ENCODE measurements around the gene GOLM1. TPM values are rescaled to one million over a fixed set of nuclear protein-coding genes. Genes with fewer than 3 reads are reported as not detected.

The GOLM1 gene
- total RNA-seq, 2 experiments from 2014 or later, result 3.2 to 4.4 TPM

DNA sequence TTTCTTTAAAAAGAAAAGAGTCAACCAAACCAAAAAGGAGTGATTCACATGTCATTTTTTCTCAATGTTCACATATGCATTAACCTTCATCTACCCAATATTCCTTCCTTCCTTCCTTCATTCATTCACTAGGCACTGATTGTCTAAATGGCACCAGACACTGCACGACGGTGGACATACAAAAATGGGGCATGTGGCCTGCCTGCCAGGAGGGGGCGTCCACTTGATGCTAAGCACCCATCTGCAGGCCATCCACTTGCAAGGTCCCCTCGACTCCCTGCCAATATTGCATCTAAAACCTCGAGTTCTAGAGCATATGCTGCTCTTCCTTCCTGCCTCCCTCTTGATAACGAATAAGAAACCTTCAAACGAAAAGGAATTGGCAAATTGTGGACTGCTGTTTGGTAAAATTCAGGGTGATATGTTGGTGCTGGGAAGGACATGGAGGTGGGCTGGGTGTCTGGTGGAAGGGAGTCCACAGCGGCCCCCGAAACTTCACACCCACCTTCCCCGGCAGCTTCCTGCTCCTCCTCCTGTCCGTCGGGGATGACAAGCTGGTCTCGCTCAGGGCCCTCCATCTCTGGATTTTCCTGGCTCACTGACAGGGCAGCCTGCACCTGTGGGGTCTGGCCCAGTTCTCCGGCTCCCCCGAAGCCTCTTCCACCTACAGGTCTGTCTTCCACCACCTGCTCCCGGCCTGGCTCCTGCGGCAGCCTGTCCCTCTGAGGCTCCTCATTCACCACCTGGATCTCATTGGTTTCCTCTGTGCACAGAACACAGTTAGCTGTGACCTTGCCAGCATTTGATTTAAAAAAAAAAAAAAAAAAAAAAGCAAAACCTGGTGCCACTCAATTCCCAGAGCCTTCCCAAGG lies 64.3 kb downstream of the GOLM1 start:
- ChIA-PET POLR2A (no interaction called here), CTCF (interaction anchor here (0.7 to 1.4 kb wide), 2 partner anchors 9 to 1491 kb away, joined by 3 to 6 read pairs; no protein-coding TSS in a partner anchor)
- H3K36me3 Mint-ChIP-seq (ENCODE audit: low read depth), result peaks cover 2% of the 10 kb centered on the region
- H3K4me3 Mint-ChIP-seq, result no peak overlapping the region
- no peaks in the 10 kb centered on the region for H3K27me3 Mint-ChIP-seq
- H3K9me3 Mint-ChIP-seq, result no peaks in the 10 kb centered on the region
- H3K27ac Mint-ChIP-seq, result no peak overlapping the region
- no peak for DNase-seq
- H3K4me1 Mint-ChIP-seq, result no peaks in the 10 kb centered on the region

- Mint-ChIP-seq H3K36me3 (ENCODE audit: low read depth) (peaks cover 52% of the 10 kb centered on the region), H3K27me3 (no peaks in the 10 kb centered on the region)
These were observed 71.6 kb downstream of the GOLM1 start for GRCh38 chr9:86027767-86028166.

DNA sequence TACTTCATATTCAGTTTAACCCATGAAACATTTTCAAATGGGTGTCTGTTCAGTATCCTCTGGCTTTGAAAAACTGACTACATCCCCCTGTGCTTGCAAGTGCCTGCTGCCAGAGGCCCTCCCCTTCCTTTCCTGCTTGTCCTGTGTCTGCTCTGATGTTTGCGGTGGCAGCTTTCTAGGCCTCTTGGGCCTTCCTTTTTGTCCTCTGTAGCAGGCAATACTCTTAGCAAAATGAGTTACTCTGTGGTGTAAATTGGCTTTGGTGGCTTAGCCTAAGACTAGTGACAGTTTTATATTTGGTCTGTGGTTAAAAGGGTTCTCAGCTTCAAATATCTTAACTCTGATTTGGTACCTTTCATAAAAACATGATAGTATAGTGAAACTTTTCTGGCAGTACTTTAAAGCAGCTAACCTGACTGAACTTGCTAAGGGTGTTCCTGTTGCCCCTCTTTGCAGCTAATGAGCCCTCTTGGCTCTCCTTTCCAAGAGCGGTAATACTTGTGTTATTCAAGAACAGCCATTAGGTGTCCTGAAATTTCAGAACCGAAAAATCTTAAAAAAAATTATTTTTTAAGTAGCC lies 76.6 kb downstream of the GOLM1 start:
- H3K27ac Mint-ChIP-seq, result peak overlapping the region; percentile 51
- no peaks in the 10 kb centered on the region for H3K27me3 Mint-ChIP-seq
- peaks cover 72% of the 10 kb centered on the region for H3K36me3 Mint-ChIP-seq (ENCODE audit: low read depth)
- ChIA-PET POLR2A (no interaction called here), CTCF (no interaction called here)
- peak; percentile 31 for DNase-seq
- H3K9me3 Mint-ChIP-seq, result no peaks in the 10 kb centered on the region
- H3K4me1 Mint-ChIP-seq, result peaks cover 9% of the 10 kb centered on the region
- H3K4me3 Mint-ChIP-seq, result no peak overlapping the region

More at GRCh38 chr9:86027767-86028166, 71.6 kb downstream of the GOLM1 start:
- no peaks in the 10 kb centered on the region for H3K9me3 Mint-ChIP-seq
- ChIA-PET CTCF (no interaction called here), POLR2A (no interaction called here)
- H3K4me3 Mint-ChIP-seq, result no peak overlapping the region
- no peak overlapping the region for H3K27ac Mint-ChIP-seq
- no peak for DNase-seq
- peaks cover under 1% of the 10 kb centered on the region for H3K4me1 Mint-ChIP-seq

GRCh38 chr9:86021166-86021565 lies 78.2 kb downstream of the GOLM1 start:
- peaks cover 72% of the 10 kb centered on the region for H3K36me3 Mint-ChIP-seq (ENCODE audit: low read depth)

GRCh38 chr9:86020731-86021130 lies 78.6 kb downstream of the GOLM1 start:
- POLR2A ChIA-PET, result no interaction called here
- DNase-seq, result no peak
- H3K4me1 Mint-ChIP-seq, result peaks cover 9% of the 10 kb centered on the region
- H3K9me3 Mint-ChIP-seq, result no peaks in the 10 kb centered on the region
- H3K27me3 Mint-ChIP-seq, result no peaks in the 10 kb centered on the region
- no peak overlapping the region for H3K4me3 Mint-ChIP-seq
- no peak overlapping the region for H3K27ac Mint-ChIP-seq
- CTCF ChIA-PET, result no interaction called here
- peaks cover 69% of the 10 kb centered on the region for H3K36me3 Mint-ChIP-seq (ENCODE audit: low read depth)

More at GRCh38 chr9:86021166-86021565, 78.2 kb downstream of the GOLM1 start:
- Mint-ChIP-seq H3K27me3 (no peaks in the 10 kb centered on the region), H3K27ac (no peak overlapping the region), H3K9me3 (no peaks in the 10 kb centered on the region), H3K4me3 (no peak overlapping the region), H3K4me1 (peaks cover 9% of the 10 kb centered on the region)
- CTCF ChIA-PET, result no interaction called here
- no peak for DNase-seq
- POLR2A ChIA-PET, result no interaction called here

- H3K4me1 Mint-ChIP-seq, result no peaks in the 10 kb centered on the region
- H3K4me3 Mint-ChIP-seq, result no peak overlapping the region
- POLR2A ChIA-PET, result no interaction called here
- H3K27ac Mint-ChIP-seq, result no peak overlapping the region
- no peak for DNase-seq
- H3K27me3 Mint-ChIP-seq, result no peaks in the 10 kb centered on the region
- H3K9me3 Mint-ChIP-seq, result peaks cover 5% of the 10 kb centered on the region
- CTCF ChIA-PET, result no interaction called here
- peaks cover 42% of the 10 kb centered on the region for H3K36me3 Mint-ChIP-seq (ENCODE audit: low read depth)
These were observed 90.2 kb downstream of the GOLM1 start for GRCh38 chr9:86009133-86009532.

- Mint-ChIP-seq H3K9me3 (peaks cover 5% of the 10 kb centered on the region), H3K4me1 (no peaks in the 10 kb centered on the region), H3K4me3 (no peak overlapping the region), H3K36me3 (ENCODE audit: low read depth) (peaks cover 66% of the 10 kb centered on the region), H3K27ac (no peak overlapping the region), H3K27me3 (no peaks in the 10 kb centered on the region)
- ChIA-PET POLR2A (no interaction called here), CTCF (no interaction called here)
- no peak for DNase-seq
These were observed 94.0 kb downstream of the GOLM1 start for GRCh38 chr9:86005253-86005775.

DNA sequence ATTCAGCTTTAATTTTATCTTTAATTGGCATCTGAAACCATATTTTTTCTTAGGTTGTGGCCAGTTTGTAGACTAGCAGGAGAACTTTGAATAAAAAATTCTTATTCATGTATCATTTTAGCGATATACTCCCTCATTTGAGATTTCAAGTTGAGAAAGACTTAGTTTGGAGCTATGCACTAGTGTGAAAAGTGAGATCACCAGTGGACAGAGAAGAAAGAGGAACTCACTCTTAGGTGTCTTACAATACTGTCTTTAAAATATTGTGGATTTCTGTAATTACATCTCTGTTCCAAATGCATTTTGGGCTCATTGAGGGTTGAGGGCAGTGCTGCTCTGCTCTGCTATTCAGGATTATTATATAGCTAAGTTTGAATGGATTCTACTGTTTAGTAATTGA lies 103.8 kb downstream of the GOLM1 start:
- H3K36me3 Mint-ChIP-seq (ENCODE audit: low read depth), result peaks cover 39% of the 10 kb centered on the region

DNA sequence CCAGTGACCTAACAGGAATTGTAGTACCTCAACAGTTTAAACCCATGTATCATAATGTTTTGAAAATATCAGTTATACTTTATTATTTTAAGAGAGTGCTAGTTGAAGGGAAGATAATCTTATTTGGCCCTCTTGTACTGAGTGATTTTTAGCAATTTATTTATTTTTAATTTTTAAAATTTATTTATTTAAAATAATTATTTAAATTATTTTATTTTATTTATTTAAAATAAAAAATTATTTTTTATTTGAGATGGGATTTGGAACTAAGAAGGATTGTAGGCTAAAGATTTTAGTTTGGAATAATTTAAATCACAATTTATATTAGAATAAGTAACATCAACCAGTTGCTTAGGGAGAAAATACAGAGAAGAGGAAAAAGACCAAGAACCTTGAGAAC lies 104.3 kb downstream of the GOLM1 start:
- Mint-ChIP-seq H3K4me1 (no peaks in the 10 kb centered on the region), H3K27ac (no peak overlapping the region), H3K36me3 (ENCODE audit: low read depth) (peaks cover 36% of the 10 kb centered on the region), H3K27me3 (no peaks in the 10 kb centered on the region), H3K4me3 (no peak overlapping the region), H3K9me3 (no peaks in the 10 kb centered on the region)
- ChIA-PET POLR2A (no interaction called here), CTCF (no interaction called here)
- no peak for DNase-seq

More for the DNA sequence above, 103.8 kb downstream of the GOLM1 start:
- H3K27ac Mint-ChIP-seq, result no peak overlapping the region
- no peak overlapping the region for H3K4me3 Mint-ChIP-seq
- H3K4me1 Mint-ChIP-seq, result no peaks in the 10 kb centered on the region
- no peak for DNase-seq
- H3K27me3 Mint-ChIP-seq, result no peaks in the 10 kb centered on the region
- no peaks in the 10 kb centered on the region for H3K9me3 Mint-ChIP-seq
- CTCF ChIA-PET, result interaction anchor here (1.4 kb wide), 1 partner anchor 28 kb away, joined by 3 read pairs; no protein-coding TSS in a partner anchor
- POLR2A ChIA-PET, result no interaction called here

DNA sequence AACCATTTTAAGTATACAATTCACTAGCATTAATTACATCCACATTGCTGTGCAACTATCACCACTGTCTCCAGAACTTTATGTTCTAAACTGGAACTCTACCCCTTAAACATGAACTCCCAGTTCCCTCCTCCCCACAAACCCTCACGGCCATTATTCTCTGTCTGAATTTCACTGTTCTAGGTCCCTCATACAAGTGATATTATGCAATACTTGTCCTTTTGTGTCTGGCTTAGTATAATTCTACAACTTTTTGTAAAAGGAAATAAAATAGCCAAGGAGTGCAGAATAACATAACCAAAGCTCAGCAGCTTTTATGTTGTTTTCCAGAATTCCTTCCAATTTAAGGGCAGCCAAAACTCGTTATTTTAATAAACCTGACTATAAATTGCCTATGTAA lies 105.2 kb downstream of the GOLM1 start:
- H3K4me1 Mint-ChIP-seq, result no peaks in the 10 kb centered on the region
- DNase-seq, result no peak
- peaks cover 39% of the 10 kb centered on the region for H3K36me3 Mint-ChIP-seq (ENCODE audit: low read depth)
- H3K4me3 Mint-ChIP-seq, result no peak overlapping the region
- ChIA-PET CTCF (no interaction called here), POLR2A (no interaction called here)
- H3K27ac Mint-ChIP-seq, result no peak overlapping the region
- no peaks in the 10 kb centered on the region for H3K9me3 Mint-ChIP-seq
- H3K27me3 Mint-ChIP-seq, result no peaks in the 10 kb centered on the region

DNA sequence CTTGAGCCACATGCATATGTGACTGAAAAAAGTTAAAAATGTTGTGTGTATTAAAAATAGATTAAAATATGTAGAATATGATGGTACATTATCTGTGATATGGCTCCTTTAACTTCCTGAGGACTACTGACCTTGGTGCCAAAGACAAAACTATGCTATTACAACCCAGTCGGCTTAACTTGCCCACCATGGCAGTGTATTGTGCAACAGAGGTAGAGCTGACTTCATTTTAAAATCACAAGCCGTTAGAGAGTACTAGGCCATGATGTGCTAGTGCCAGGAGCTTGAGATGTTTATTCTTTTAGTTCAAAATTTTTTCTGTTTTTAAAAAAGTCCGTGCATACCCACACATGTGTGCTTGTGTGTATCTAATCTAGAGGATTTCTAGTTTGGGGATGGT lies 112.1 kb downstream of the GOLM1 start:
- Mint-ChIP-seq H3K9me3 (no peaks in the 10 kb centered on the region), H3K36me3 (ENCODE audit: low read depth) (peaks cover 69% of the 10 kb centered on the region), H3K27ac (no peak overlapping the region), H3K4me1 (no peaks in the 10 kb centered on the region), H3K27me3 (no peaks in the 10 kb centered on the region), H3K4me3 (no peak overlapping the region)
- no peak for DNase-seq
- ChIA-PET CTCF (interaction anchor here (1.5 kb wide), 1 partner anchor 46 kb away, joined by 3 read pairs; the partner anchor contains the start of gene NAA35), POLR2A (no interaction called here)

DNA sequence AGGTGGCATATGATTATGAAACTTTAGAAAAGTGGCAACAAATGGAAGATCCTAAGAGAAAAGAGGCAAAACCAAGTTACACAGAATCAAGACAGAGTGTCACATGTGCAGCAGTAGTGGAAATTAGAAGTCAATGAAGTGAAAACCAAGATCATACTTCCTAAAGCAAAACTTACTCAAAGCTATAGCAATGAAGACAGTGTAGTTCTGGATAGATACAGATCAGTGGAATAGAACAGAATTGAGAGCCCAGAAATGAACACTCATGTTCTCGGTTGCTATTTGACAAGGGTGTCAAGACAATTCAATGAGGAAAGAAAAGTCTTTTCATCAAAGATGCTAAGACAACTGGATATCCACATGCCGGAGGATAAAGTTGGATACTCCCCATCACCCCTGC lies 114.9 kb downstream of the GOLM1 start:
- CTCF ChIA-PET, result no interaction called here
- DNase-seq, result no peak
- POLR2A ChIA-PET, result no interaction called here
- H3K4me1 Mint-ChIP-seq, result no peaks in the 10 kb centered on the region
- no peak overlapping the region for H3K4me3 Mint-ChIP-seq
- no peaks in the 10 kb centered on the region for H3K27me3 Mint-ChIP-seq
- H3K9me3 Mint-ChIP-seq, result no peaks in the 10 kb centered on the region
- no peak overlapping the region for H3K27ac Mint-ChIP-seq
- H3K36me3 Mint-ChIP-seq (ENCODE audit: low read depth), result peaks cover 76% of the 10 kb centered on the region

DNA sequence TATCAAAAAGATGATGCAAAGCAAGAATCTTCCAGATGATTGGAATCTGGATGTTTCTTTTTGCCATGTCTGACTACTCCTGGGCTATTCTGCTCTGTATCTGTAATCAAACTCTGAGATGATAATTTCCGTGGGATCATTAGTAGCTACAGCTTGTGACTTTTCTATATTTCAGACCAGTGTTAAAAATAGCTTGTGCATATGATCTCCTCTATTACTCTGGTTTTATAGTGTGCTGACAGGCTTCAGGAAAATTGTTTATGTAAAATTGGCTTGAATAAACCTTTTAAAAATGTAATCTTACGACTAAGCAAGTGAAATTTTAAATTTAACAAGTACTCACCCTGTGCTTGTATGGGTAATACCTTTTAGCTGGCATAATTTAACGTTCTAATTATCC lies 118.0 kb downstream of the GOLM1 start:
- peaks cover 80% of the 10 kb centered on the region for H3K36me3 Mint-ChIP-seq (ENCODE audit: low read depth)
- no peak overlapping the region for H3K4me3 Mint-ChIP-seq
- POLR2A ChIA-PET, result no interaction called here

GRCh38 chr9:85978496-85978895 lies 120.9 kb downstream of the GOLM1 start:
- no peak for DNase-seq
- Mint-ChIP-seq H3K9me3 (no peaks in the 10 kb centered on the region), H3K4me3 (no peak overlapping the region), H3K27ac (no peak overlapping the region), H3K27me3 (no peaks in the 10 kb centered on the region), H3K36me3 (ENCODE audit: low read depth) (peaks cover 65% of the 10 kb centered on the region), H3K4me1 (no peaks in the 10 kb centered on the region)
- ChIA-PET POLR2A (no interaction called here), CTCF (no interaction called here)

More for the DNA sequence above, 118.0 kb downstream of the GOLM1 start:
- no peaks in the 10 kb centered on the region for H3K27me3 Mint-ChIP-seq
- no peak for DNase-seq
- H3K27ac Mint-ChIP-seq, result no peak overlapping the region
- no peaks in the 10 kb centered on the region for H3K9me3 Mint-ChIP-seq
- H3K4me1 Mint-ChIP-seq, result no peaks in the 10 kb centered on the region
- CTCF ChIA-PET, result no interaction called here

Data from activated CD4-positive, alpha-beta memory T cell treated with anti-CD3 and anti-CD28 coated beads, Interleukin-2, amount 10 ng/mL, durations not matched to agents 7 days and 5 days (primary cell).